NCI-H2081 treated with DMSO at 0.1 percent for 48 hours (cell line): ENCODE measurements around the gene DST.

ENCODE experiments used
- DNase-seq: peaks from one replicate; lab custom pipeline; 2025; lab: John Stamatoyannopoulos, UW

The DST gene

DNA sequence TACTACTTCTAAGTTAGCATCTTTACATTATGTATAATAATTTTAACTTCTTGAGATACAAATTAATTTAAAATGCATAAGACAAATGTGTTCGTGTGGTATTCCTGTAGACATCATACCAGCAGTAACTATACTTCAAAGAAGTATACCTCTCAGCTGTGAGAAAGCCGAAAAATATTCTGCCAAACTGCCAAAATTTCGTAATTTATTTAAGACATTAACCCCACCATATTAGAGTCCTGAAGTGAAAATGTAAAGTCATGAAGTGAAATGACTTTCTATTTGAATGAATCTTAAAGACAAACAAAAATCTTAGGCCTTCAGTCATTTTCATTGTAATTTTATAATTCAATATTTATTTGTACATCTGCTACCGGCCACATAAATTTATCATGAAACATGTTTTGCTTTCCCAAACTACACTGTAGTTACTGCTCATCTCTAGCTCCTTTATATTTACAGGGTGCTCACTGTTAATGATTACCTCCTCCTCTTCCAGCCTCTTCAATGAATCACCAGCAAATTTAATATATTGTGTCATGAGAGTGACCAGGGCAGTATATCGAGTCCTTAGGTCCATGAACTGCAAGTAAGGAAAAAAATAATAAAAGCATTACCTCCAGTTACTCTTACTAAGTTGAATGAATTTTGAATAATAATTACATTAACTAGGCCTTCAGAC lies 18.5 kb downstream of the DST start:
- DNase-seq = no peak

DNA sequence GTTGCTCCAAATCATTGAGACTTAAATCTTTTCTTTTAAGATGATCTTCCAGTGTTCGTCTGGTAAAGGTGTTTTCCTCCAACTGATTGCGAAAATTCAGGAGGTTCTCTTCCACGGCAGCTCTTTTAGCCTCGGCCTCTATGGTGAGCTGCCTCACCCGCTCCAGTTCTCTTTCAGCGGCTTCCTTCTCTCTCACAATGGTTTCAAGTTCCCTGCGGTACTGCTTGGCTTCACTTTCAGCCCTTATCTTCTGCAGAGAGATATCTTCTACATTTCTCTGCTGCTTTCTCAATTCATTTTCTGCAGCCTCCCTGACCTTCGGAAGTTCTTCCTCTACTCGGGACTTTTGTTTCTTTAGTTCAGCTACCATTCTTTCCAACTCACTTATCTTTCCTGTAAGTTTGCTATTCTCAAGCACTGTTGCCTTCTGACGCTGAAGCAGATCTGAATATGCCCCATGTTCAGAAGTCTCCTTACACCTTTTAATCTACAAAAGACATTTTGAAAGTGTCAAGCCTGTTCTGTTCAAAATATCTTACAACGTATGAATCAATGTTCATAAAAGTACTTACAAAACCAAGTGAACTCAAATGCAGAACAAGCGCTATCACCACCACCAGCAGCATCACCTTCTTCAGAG lies 22.3 kb downstream of the DST start:
- no peak for DNase-seq

GRCh38 chr6:56618050-56618449 lies 24.6 kb downstream of the DST start:
- no peak for DNase-seq

- DNase-seq = no peak
Measured at GRCh38 chr6:56616967-56617366, 25.7 kb downstream of the DST start.

GRCh38 chr6:56613247-56613851 lies 29.3 kb downstream of the DST start:
- no peak for DNase-seq

GRCh38 chr6:56608332-56608731 lies 34.4 kb downstream of the DST start:
- DNase-seq = no peak

- DNase-seq = no peak
Measured at GRCh38 chr6:56607111-56607752, 35.5 kb downstream of the DST start.

DNA sequence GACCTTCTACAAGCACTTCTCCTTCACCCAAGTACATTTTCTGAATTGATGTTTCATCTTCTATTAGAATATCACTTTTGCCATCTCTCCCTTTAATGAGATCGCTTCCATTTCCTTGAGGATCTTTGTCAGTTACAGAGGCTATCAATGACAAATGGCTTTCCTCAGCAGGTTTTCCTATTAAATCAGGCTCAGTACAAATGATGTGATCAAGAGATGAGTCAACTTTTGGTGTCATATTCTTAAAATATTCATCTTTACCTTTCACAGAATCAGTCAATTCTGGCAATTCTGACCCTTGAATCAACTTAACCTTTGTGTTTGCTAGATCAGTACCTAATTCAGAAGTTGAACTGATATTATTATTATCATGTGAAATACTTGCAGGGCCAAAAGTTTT lies 37.3 kb downstream of the DST start:
- no peak for DNase-seq

DNA sequence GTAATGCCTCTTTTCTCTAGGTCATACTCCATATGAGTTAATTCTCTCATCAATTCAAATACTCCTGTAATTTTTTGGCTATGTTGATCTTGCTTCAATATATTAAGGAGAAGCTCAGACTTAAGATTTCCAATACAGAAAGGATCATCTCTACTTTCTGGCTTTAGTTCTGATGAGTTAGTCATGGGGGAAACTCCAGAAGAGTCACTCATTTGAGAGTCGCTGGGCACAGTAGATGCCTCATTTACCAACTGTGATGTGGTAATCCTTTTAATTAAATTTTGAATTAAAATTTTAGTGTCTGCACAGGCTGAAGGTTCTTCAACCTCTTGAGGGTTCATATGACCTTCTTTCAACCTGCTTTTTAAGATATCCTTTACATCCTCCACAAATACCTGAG lies 38.5 kb downstream of the DST start:
- no peak for DNase-seq

- DNase-seq = no peak
Measured at GRCh38 chr6:56601390-56601789, 41.3 kb downstream of the DST start.

DNA sequence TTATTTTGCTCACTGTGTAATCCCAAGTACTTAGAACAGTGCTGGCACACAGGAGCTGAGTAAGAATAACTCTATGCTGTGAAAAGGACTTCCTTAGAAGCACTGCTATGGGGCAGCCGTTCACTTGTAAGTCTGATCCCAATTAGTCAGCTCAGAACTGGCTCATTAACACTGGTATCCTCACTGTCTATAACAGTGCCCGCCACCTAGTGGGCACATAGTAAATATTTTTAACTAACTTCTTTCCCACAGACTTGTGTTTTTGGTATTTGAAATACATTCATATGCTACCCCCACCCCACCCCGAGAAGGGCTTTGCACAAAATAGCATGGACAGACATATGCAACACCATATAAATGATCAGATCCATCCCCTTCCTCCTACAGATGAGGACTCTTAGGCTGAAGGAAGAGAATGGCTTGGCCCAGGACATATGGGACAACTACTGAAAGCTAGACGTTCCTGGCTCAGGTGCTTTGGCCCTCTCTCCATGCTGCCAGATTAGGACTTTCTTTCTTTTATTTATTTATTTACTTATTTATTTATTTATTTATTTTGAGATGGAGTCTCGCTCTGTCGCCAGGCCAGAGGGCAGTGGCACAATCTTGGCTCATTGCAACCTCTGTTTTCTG lies 47.1 kb downstream of the DST start:
- no peak for DNase-seq

- no peak for DNase-seq
Measured at GRCh38 chr6:56594699-56595098, 48.0 kb downstream of the DST start.

- no peak for DNase-seq
Measured at GRCh38 chr6:56593801-56594318, 48.8 kb downstream of the DST start.

DNA sequence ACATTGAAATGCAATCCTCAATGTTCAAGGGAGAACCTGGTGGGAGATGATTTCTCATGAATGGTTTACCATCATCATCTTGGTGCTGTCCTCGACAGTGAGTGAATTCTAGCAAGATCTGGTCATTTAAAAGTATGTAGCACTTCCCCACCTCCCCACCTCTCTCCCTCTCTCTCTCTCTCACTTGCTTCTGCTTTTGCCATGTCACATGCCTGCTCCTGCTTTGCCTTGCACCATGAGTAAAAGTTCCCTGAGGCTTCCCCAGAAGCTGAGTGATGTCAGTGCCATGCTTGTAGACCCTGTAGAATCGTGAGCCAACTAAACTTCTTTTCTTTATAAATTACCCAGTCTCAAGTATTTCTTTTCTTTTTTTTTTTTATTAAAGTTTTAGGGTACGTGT lies 60.5 kb downstream of the DST start:
- no peak for DNase-seq

GRCh38 chr6:56581296-56581925 lies 61.3 kb downstream of the DST start:
- DNase-seq = no peak

GRCh38 chr6:56580271-56580670 lies 62.4 kb downstream of the DST start:
- no peak for DNase-seq

- DNase-seq = no peak
Measured at GRCh38 chr6:56579155-56579851, 63.4 kb downstream of the DST start.

DNA sequence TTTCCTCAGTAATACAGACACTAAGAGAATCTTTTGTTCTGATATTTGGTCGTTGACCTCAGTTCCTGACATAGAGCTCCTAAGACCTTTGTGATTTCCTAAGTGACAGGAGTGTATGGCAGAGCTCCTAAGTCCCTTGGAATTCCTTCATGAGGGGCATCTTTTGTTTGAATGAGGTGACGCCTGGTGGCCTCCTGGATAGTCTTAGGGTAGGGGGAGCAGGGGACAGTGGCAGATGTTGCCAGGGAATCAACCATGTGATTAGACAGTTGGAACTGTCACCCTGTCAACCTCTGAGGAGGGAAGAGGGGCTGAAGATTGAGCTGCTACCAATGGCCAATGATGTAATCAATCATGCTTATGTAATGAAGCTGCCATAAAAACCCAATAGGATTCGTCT lies 67.0 kb downstream of the DST start:
- no peak for DNase-seq

GRCh38 chr6:56574292-56574691 lies 68.4 kb downstream of the DST start:
- DNase-seq = no peak

GRCh38 chr6:56573624-56574023 lies 69.1 kb downstream of the DST start:
- DNase-seq = no peak

GRCh38 chr6:56572788-56573471 lies 69.8 kb downstream of the DST start:
- no peak for DNase-seq
